GM23338 (cell line): Measurements from ENCODE around the gene GJB4.

Experiments used
- CREB1 ChIP-seq: fragments of 250-450 bp; sonication (Bioruptor Pico); IDR thresholded peaks from 2 replicates; pipeline ENCODE4 v1.5.0; 2020; ENCODE audit warnings: low read depth, mild to moderate bottlenecking, moderate library complexity
- EZH2 ChIP-seq: fragments of 200-600 bp; sonication (generic); IDR thresholded peaks from one replicate; pipeline ENCODE4 v1.8.0; 2017; ENCODE audit warnings: antibody characterized with exemption, mild to moderate bottlenecking, low read depth; ENCODE audit not compliant: unreplicated experiment
- EZH2phosphoT487 ChIP-seq: fragments of 200-600 bp; sonication (generic); IDR thresholded peaks from one replicate; pipeline ENCODE4 v1.8.1; 2018; ENCODE audit warnings: antibody characterized with exemption; ENCODE audit not compliant: unreplicated experiment
- JUNB ChIP-seq: IDR thresholded peaks from one replicate; pipeline ENCODE4 v1.6.1; 2016; ENCODE audit warnings: antibody characterized with exemption; ENCODE audit not compliant: unreplicated experiment
- NANOG ChIP-seq: IDR thresholded peaks from 2 replicates; pipeline ENCODE4 v1.6.1; 2016; ENCODE audit warnings: antibody characterized with exemption, borderline replicate concordance
- POLR2AphosphoS5 ChIP-seq: IDR thresholded peaks from 2 replicates; pipeline ENCODE4 v1.6.1; 2016; ENCODE audit warnings: antibody characterized with exemption, low read depth
- STAT1 ChIP-seq: IDR thresholded peaks from one replicate; pipeline ENCODE4 v1.6.1; 2016; ENCODE audit warnings: antibody characterized with exemption; ENCODE audit not compliant: unreplicated experiment
- ZNF114 ChIP-seq: fragments of 250-450 bp; sonication (Bioruptor Pico); IDR thresholded peaks from 2 replicates; pipeline ENCODE4 v1.5.0; 2020; ENCODE audit warnings: mild to moderate bottlenecking, moderate library complexity
- ZNF331 ChIP-seq: fragments of 250-450 bp; sonication (Bioruptor Pico); IDR thresholded peaks from 2 replicates; pipeline ENCODE4 v1.5.0; 2020; ENCODE audit warnings: low read depth, mild to moderate bottlenecking, moderate library complexity
- TF ChIP-seq, protein P1 (sequence below), 2 experiments: fragments of 200-600 bp in 1 of 2; sonication (generic) in 1 of 2; conservative IDR thresholded peaks; 2 replicates each; pipeline versions ENCODE4 v1.5.1 to v1.6.1; 2016 to 2017; ENCODE audit warnings: antibody characterized with exemption in 2 of 2, low read depth in 2 of 2, mild to moderate bottlenecking in 2 of 2, moderate library complexity in 1 of 2
- TF ChIP-seq, protein P2 (sequence below): IDR thresholded peaks from one replicate; pipeline ENCODE4 v1.6.1; 2018; ENCODE audit warnings: antibody characterized with exemption; ENCODE audit not compliant: unreplicated experiment

DNA sequence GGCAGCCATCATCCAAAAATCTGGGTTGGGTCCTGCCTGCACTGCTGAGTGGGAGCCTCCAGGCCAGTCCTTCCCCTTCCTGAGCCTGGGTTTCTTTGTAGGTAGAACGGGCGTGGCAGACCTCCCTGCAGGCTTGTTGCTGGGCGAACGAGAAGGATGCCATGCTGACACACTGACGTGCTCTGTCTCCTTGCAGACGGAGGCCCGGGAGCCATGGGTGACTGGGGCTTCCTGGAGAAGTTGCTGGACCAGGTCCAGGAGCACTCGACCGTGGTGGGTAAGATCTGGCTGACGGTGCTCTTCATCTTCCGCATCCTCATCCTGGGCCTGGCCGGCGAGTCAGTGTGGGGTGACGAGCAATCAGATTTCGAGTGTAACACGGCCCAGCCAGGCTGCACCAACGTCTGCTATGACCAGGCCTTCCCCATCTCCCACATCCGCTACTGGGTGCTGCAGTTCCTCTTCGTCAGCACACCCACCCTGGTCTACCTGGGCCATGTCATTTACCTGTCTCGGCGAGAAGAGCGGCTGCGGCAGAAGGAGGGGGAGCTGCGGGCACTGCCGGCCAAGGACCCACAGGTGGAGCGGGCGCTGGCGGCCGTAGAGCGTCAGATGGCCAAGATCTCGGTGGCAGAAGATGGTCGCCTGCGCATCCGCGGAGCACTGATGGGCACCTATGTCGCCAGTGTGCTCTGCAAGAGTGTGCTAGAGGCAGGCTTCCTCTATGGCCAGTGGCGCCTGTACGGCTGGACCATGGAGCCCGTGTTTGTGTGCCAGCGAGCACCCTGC is 34.7 kb downstream of the GJB4 start:
- TF ChIP-seq, protein P1, sequence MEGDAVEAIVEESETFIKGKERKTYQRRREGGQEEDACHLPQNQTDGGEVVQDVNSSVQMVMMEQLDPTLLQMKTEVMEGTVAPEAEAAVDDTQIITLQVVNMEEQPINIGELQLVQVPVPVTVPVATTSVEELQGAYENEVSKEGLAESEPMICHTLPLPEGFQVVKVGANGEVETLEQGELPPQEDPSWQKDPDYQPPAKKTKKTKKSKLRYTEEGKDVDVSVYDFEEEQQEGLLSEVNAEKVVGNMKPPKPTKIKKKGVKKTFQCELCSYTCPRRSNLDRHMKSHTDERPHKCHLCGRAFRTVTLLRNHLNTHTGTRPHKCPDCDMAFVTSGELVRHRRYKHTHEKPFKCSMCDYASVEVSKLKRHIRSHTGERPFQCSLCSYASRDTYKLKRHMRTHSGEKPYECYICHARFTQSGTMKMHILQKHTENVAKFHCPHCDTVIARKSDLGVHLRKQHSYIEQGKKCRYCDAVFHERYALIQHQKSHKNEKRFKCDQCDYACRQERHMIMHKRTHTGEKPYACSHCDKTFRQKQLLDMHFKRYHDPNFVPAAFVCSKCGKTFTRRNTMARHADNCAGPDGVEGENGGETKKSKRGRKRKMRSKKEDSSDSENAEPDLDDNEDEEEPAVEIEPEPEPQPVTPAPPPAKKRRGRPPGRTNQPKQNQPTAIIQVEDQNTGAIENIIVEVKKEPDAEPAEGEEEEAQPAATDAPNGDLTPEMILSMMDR (conservative IDR thresholded peaks at IDR 0.05; ENCODE audit: low read depth in 2 of 2): no peak
- TF ChIP-seq EZH2phosphoT487 (no peak), CREB1 (CRISPR knock-in tag) (no peak), NANOG (no peak), POLR2AphosphoS5 (no peak), JUNB (no peak), ZNF331 (CRISPR knock-in tag) (no peak), EZH2 (no peak), ZNF114 (no peak), STAT1 (no peak)
- TF ChIP-seq, protein P2, sequence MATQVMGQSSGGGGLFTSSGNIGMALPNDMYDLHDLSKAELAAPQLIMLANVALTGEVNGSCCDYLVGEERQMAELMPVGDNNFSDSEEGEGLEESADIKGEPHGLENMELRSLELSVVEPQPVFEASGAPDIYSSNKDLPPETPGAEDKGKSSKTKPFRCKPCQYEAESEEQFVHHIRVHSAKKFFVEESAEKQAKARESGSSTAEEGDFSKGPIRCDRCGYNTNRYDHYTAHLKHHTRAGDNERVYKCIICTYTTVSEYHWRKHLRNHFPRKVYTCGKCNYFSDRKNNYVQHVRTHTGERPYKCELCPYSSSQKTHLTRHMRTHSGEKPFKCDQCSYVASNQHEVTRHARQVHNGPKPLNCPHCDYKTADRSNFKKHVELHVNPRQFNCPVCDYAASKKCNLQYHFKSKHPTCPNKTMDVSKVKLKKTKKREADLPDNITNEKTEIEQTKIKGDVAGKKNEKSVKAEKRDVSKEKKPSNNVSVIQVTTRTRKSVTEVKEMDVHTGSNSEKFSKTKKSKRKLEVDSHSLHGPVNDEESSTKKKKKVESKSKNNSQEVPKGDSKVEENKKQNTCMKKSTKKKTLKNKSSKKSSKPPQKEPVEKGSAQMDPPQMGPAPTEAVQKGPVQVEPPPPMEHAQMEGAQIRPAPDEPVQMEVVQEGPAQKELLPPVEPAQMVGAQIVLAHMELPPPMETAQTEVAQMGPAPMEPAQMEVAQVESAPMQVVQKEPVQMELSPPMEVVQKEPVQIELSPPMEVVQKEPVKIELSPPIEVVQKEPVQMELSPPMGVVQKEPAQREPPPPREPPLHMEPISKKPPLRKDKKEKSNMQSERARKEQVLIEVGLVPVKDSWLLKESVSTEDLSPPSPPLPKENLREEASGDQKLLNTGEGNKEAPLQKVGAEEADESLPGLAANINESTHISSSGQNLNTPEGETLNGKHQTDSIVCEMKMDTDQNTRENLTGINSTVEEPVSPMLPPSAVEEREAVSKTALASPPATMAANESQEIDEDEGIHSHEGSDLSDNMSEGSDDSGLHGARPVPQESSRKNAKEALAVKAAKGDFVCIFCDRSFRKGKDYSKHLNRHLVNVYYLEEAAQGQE: no peak
